ENCODE data around the gene RB1. TPM values are rescaled to one million over a fixed set of nuclear protein-coding genes. Genes with fewer than 3 reads are reported as not detected.

RB1 gene
- total RNA-seq, 1 experiment from 2014 or later, result 18.8 TPM

DNA sequence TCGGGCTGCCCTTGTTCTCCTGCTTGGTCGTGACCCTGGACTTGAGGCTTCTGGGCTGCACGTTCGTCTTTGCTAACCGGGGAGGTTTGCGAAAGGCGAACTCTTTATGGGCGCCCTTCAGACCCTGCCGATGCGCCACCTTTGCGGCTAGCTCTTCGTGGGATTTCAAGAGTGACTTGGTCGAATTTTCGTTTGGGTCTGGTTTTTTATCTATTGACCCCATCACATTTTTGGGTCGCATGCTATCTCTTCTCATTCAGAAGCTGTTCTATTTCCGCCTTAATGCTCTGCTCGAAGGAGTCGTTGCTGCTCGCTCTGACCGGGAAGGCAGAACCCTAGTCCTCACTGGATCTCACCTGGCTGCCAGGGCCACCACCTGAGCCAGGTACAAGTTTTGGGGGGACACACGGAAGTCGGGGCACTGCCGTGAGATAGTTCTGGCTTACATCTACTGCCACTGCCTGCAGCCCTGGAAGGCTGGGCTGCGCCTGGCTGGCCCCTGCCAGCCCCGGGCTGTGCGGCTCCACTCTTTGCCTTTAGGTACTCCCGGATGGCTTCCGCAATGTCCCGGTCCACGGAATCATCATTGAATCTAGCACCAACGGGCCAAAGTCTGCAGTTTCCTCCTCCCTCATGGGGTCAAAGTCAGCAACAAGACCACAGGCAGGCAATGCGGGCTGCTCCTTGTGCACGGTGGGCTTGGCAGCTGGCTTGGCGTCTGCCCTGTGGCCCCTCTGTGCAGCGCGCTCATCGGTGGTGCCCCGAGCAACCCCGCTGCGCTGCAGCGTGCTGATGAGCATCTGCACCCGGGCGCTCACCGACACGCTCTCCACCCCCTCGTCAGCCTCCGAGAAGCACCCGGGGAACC is 16.2 kb downstream of the RB1 start (continued):
- TF ChIP-seq GTF2I (CRISPR knock-in tag; conservative IDR thresholded peaks at IDR 0.05), result no peak

DNA sequence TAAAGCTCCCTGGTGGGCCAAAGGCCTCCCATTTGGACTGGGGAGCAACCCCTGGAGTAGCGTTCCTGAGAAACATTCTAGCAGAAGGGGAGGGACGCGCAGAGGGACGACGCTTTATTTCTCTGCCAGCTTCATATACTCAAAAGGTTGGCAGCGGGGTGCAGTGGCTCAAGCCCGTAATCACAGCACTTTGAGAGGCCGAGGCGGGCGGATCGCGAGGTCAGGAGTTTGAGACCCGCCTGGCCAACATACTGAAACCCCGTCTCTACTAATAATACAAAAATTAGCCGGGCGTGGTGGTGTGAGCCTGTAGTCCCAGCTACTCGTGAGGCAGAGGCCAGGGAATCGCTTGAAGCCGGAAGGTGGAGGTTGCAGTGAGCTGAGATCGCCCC is 16.8 kb downstream of the RB1 start:
- Mint-ChIP-seq H3K4me3 (no peak overlapping the region), H3K36me3 (peaks cover 22% of the 10 kb centered on the region), H3K27me3 (ENCODE audit: low read depth) (no peaks in the 10 kb centered on the region), H3K9me3 (peaks cover 24% of the 10 kb centered on the region), H3K4me1 (peaks cover 6% of the 10 kb centered on the region), H3K27ac (no peak overlapping the region)
- ChIA-PET CTCF (no interaction called here), POLR2A (no interaction called here)
- DNase-seq (ENCODE audit: low spot score) (no peak), ATAC-seq (no peak)
- no peak for TF ChIP-seq ZNF263 (CRISPR knock-in tag; IDR thresholded peaks at IDR 0.05; ENCODE audit: low read depth)

GRCh38 chr13:48320891-48321510 is 17.4 kb downstream of the RB1 start:
- ATAC-seq, result no peak
- TF ChIP-seq CTCF (IDR thresholded peaks at IDR 0.05) (no peak), IRF1 (CRISPR knock-in tag; IDR thresholded peaks at IDR 0.05) (no peak), NR3C1 (CRISPR knock-in tag; conservative IDR thresholded peaks at IDR 0.05; ENCODE audit: low read depth) (no peak), JAZF1 (CRISPR knock-in tag; IDR thresholded peaks at IDR 0.05) (no peak), HMGA2 (CRISPR knock-in tag; IDR thresholded peaks at IDR 0.05) (no peak), CREM (CRISPR knock-in tag; IDR thresholded peaks at IDR 0.05) (no peak), ZNF396 (CRISPR knock-in tag; IDR thresholded peaks at IDR 0.05; ENCODE audit: borderline replicate concordance) (no peak)
- TF ChIP-seq, protein P1, sequence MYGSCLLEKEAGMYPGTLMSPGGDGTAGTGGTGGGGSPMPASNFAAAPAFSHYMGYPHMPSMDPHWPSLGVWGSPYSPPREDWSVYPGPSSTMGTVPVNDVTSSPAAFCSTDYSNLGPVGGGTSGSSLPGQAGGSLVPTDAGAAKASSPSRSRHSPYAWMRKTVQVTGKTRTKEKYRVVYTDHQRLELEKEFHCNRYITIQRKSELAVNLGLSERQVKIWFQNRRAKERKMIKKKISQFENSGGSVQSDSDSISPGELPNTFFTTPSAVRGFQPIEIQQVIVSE (CRISPR knock-in tag; IDR thresholded peaks at IDR 0.05; ENCODE audit: borderline replicate concordance), result no peak
- TF ChIP-seq, protein P2, sequence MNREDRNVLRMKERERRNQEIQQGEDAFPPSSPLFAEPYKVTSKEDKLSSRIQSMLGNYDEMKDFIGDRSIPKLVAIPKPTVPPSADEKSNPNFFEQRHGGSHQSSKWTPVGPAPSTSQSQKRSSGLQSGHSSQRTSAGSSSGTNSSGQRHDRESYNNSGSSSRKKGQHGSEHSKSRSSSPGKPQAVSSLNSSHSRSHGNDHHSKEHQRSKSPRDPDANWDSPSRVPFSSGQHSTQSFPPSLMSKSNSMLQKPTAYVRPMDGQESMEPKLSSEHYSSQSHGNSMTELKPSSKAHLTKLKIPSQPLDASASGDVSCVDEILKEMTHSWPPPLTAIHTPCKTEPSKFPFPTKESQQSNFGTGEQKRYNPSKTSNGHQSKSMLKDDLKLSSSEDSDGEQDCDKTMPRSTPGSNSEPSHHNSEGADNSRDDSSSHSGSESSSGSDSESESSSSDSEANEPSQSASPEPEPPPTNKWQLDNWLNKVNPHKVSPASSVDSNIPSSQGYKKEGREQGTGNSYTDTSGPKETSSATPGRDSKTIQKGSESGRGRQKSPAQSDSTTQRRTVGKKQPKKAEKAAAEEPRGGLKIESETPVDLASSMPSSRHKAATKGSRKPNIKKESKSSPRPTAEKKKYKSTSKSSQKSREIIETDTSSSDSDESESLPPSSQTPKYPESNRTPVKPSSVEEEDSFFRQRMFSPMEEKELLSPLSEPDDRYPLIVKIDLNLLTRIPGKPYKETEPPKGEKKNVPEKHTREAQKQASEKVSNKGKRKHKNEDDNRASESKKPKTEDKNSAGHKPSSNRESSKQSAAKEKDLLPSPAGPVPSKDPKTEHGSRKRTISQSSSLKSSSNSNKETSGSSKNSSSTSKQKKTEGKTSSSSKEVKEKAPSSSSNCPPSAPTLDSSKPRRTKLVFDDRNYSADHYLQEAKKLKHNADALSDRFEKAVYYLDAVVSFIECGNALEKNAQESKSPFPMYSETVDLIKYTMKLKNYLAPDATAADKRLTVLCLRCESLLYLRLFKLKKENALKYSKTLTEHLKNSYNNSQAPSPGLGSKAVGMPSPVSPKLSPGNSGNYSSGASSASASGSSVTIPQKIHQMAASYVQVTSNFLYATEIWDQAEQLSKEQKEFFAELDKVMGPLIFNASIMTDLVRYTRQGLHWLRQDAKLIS (CRISPR knock-in tag; IDR thresholded peaks at IDR 0.05; ENCODE audit: borderline replicate concordance), result no peak
- TF ChIP-seq, protein P3, sequence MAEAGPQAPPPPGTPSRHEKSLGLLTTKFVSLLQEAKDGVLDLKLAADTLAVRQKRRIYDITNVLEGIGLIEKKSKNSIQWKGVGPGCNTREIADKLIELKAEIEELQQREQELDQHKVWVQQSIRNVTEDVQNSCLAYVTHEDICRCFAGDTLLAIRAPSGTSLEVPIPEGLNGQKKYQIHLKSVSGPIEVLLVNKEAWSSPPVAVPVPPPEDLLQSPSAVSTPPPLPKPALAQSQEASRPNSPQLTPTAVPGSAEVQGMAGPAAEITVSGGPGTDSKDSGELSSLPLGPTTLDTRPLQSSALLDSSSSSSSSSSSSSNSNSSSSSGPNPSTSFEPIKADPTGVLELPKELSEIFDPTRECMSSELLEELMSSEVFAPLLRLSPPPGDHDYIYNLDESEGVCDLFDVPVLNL (CRISPR knock-in tag; IDR thresholded peaks at IDR 0.05; ENCODE audit: borderline replicate concordance, low read depth), result no peak
- H3K36me3 Mint-ChIP-seq, result peaks cover 21% of the 10 kb centered on the region
- H3K27me3 Mint-ChIP-seq (ENCODE audit: low read depth), result no peaks in the 10 kb centered on the region
- H3K4me1 Mint-ChIP-seq, result peaks cover 6% of the 10 kb centered on the region
- no peak for DNase-seq (ENCODE audit: low spot score)
- H3K4me3 Mint-ChIP-seq, result no peak overlapping the region
- POLR2A ChIA-PET, result no interaction called here
- H3K9me3 Mint-ChIP-seq, result peaks cover 22% of the 10 kb centered on the region
- H3K27ac Mint-ChIP-seq, result no peak overlapping the region
- CTCF ChIA-PET, result no interaction called here
